ENCODE data around the gene SDSL.

The SDSL gene

DNA sequence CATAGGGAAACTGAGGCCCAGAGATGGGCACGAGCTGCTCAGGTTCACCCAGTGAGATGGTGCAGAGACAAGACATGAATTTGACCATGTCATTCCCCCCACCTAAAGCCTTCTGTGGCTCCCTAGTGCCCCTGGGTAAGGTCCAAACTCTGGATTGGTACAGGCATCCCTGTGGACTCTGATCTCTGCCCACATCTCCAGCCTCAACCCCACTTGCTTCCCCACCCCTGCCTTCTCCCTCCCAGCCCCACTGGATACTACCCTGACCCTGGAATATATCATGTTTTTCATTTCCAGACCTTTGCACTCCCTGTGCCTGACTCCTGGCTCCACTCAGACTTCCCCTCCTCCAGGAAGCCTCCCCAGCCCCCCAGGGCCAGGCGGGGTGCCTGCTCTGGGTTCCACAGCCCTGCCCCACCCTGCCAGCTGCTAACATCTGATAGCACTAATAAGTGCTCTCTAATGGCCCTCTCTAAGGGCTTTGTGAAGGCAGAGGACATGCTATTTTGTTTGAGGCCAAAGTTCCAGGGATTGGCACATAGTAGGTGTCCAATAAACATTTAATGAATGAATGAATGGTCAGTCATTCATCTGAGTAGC lies 1.1 kb upstream of the SDSL start:
- DNase-seq (ENCODE audit: low spot score), result no peak

DNA sequence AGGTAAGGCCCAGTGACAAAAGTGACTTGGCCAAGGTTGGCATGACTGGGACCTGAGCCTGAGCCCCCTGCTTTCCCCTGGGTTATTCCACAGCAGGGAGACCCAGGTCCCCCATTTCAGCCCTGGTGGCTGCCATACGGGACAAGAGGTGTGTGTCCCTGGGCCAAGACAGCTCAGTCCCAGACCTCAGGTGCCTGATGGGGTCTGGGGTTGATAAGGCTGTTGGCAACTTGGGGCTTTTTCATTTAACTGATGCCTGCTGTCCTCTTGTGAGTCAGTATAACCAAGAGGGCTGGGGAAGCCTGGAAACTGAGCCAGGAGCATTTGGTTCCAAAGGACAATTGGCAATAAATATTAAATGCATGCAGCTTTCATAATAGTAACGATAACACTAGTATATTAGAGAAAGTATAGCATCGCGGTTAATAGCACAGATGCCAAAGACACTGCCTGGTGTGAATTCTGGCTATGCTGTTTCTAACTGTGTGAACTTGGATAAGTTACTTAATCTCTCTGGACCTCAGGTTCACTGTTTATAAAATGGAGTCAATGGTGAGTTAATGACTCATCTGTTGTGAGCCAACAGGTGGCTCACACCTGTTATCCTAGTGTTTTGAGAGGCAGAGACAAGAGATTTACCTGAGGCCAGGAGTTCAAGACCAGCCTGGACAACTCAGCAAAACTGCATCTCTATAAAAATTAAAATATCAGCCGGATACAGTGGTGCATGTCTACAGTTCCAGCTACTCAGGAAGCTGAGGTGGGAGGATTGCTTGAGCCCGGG lies 898 bp downstream of the SDSL start:
- no peak for DNase-seq (ENCODE audit: low spot score)

DNA sequence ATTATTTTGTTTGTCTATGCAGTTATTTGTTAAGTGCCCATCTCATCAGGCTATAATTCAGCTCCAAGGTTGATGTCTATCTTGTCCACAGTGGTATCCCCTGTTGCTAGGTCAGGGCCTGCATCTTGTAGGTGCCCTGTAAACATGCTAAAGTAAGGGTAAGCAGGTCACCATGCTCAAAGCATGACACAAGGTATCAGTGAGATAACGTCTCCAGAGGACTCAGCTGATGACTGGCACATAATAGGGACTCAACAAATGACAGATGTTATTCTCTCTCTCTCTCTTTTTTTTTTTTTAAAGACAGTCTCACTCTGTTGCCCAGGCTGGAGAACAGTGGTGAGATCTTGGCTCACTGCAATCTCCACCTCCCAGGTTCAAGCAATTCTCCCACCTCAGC lies 2.3 kb downstream of the SDSL start:
- no peak for DNase-seq (ENCODE audit: low spot score)

DNA sequence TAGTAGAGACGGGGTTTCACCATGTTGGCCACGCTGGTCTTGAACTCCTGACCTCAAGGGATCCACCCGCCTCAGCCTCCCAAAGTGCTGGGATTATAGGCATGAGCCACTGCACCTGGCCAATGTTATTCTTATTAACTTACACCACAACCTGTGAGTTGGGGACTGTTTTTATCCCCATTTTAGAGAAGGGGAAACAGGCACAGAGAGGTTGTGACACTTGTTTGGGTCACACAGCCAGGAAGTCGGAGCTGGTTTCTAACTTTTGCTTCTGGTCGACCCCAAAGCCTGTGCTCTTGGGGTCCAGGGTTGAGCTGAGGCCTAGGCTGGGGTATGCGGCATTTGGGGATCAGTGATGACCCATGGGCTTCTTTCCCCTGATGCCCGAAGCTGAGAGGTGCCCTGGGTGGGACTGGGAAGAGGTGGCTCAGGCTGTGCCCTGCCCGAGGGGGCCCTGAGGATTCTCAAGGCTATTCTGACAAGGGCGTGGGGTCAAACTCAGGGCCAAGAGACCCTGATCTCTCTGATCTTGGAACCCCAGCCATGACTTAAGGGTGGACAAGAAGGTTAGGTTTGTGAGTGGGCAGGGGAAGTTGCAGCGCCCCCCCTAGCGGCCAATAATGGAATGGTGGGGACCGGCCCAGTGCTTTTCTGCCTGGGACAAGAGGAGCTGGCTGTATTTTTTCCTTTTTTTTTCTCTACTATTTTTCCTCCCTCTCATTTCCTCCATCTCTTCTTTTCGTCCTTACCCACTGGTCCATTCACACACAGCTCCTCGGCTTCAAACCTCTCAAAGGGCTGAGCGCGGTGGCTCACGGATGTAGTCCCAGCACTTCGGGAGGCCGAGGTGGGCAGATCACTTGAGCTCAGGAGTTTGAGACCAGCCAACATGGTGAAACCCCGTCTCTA lies 3.0 kb downstream of the SDSL start:
- peak; percentile 77 for DNase-seq (ENCODE audit: low spot score)

DNA sequence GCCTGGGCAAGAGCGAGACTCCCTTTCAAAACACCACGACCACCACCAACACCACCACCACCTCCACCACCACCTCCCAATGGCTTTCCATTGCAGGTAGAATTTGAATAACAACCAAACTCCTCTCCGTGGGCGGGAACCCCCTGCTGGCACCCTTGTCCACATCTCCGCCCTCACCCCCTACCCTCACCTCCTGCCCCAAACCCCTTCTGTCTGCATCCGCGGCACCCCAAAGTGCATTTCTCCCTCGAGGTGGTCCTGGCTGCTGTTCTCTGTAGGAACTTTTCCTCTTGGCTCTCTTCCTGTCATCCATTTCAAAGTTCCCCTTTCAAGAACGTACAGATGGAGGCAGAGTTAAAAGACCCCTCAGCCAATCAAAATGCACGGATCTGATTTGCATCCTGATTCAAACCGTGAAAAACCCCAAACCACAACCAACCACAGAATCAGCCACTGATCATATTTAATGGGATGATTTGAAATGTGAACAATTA lies 3.8 kb downstream of the SDSL start:
- DNase-seq (ENCODE audit: low spot score), result peak; percentile 44

DNA sequence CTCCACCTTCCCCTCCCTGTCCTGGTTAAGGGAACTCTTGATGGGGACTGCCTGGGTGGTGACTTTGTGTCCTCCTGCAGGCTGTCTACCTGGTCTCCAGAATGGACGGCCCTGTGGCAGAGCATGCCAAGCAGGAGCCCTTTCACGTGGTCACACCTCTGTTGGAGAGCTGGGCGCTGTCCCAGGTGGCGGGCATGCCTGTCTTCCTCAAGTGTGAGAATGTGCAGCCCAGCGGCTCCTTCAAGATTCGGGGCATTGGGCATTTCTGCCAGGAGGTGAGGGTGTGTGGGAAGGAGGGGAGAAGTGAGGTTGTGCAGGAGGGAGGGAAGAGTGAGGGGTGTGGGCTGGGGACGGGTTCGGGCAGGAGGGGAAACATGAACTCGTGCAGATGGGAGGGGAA lies 5.7 kb downstream of the SDSL start:
- no peak for DNase-seq (ENCODE audit: low spot score)

DNA sequence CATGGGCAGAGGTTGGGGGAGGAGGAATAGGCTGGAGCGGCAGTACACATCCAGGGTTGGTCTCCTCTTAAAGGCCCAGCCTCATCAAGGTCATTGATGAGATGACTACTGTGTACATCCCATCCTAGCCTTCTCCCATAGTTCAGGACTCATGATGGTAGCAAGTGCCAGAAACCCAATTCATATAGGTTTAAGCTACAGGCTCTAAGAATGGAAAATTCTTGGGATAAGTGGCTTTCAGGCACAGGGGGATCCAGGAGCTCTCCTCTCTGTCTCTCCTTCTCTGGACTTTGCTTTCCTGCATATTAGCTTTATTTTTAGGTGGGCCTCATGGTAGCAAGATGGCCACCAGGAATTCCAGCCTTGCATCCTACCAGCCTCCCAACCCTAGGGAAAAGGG lies 6.3 kb downstream of the SDSL start:
- DNase-seq (ENCODE audit: low spot score), result no peak

DNA sequence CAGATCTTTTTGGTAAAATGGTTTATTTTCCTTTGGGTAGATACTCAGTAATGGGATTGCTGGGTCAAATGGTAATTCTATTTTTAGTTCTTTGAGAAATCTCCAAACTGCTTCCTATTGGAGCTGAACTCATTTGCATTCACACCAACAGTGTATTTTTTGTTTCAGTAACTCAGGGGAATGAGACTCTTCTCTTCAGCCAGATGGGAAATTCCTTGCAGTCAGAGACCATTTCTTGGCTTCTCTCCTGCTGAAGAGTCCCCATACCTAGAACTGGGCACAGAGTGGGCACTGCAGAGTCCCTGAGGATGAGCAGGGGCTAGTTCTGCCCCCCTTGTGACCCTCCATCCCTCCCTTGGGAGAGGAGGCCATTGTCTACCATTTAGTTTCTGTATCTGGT lies 10.8 kb downstream of the SDSL start:
- no peak for DNase-seq (ENCODE audit: low spot score)

DNA sequence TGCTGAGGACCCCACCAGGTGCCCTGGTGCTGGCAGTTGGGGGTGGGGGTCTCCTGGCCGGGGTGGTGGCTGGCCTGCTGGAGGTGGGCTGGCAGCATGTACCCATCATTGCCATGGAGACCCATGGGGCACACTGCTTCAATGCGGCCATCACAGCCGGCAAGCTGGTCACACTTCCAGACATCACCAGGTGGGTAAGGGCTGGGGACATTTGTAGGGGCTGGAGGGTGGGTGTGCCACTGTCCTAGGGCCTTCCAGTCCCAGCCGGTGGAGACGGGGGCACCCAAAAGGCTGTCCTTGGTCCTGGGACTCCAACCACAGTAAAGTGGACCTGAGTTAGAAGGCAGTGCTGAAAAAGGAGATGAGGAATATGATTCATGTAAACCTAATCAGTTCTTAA lies 13.2 kb downstream of the SDSL start:
- DNase-seq (ENCODE audit: low spot score), result no peak

DNA sequence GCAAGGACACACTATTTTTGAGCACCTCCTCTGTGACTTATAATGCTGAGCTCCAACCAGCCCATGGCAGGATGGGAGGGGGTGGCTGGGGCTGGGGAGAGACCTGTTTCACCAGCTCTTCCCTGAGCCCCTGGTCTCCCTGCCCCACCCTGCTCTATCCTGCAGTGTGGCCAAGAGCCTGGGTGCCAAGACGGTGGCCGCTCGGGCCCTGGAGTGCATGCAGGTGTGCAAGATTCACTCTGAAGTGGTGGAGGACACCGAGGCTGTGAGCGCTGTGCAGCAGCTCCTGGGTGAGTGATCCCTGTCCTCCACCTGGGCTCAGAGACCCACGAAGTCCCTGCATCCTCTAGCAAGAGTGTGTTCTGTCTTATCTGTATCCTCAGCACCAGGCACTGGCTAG lies 14.4 kb downstream of the SDSL start:
- no peak for DNase-seq (ENCODE audit: low spot score)

DNA sequence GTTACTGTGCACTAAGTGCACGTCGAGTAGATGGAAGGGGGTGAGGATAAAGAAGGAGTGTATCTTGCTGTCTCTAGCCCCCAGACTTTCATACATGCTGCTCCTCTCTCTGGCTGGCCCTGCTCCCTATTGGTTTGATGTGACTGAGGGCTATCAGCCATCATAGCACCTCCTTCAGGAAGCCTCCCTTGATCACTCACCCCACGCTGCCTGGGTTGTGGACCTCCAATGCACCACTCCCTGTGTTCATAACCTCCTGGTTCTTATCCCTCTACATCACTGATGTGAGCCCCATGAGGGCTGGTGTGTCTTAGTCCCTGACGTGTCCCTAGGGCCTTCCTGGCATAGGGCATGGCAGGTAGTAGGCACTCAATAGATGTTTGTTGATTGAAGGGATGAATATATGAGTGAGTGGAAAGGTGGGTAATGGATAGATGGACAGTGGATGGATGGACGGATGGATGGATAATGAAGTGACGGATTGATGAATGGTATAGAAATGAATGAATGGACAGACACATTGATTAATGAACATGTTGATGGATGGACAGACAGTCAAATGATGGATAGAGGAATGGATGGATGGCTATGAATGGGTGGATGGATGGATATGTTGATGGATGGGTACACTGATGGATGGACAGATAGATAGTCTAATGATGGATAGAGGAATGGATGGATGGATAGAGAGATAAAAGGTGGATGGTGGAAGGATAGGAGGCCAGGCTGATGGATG lies 15.0 kb downstream of the SDSL start:
- DNase-seq (ENCODE audit: low spot score), result no peak

DNA sequence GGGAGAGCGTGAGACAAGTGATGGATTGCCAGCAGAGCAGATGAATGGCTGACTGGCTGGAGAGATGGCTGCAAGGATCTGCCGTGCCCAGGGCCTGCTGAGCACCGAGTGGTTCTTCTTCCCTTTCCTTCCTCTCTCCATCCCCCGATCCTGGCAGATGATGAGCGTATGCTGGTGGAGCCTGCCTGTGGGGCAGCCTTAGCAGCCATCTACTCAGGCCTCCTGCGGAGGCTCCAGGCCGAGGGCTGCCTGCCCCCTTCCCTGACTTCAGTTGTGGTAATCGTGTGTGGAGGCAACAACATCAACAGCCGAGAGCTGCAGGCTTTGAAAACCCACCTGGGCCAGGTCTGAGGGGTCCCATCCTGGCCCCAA lies 15.5 kb downstream of the SDSL start:
- DNase-seq (ENCODE audit: low spot score), result no peak

DNA sequence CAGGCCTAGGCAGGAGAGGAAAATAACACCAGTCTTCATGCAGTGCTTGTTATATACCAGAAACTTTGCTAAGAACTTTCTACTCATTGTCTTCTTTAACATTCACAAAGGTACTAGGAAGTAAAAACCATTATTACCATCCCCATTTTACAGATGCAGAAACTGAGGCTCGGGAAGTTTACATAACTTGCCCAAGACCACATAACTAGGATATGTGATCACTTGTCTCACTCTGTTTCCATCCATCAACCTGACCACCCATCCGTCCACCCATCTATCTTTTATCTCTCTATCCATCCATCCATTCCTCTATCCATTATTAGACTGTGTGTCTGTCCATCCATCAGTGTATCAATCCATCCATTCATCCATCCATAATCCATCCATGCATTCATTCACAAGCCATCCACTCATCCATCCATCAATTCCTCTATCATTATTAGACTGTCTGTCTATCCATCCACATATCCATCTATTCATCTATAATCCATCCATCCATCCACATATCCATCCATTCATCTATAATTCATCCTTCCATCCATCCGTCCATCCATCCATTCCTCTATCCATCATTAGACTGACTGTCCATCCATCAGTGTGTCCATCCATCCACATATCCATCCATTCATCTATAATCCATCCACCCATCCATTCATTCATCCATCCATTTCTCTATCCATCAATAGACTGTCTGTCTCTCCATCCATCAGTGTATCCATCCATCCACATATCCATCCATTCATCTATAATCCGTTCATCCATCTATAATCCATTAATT lies 16.5 kb downstream of the SDSL start:
- DNase-seq (ENCODE audit: low spot score), result no peak

DNA sequence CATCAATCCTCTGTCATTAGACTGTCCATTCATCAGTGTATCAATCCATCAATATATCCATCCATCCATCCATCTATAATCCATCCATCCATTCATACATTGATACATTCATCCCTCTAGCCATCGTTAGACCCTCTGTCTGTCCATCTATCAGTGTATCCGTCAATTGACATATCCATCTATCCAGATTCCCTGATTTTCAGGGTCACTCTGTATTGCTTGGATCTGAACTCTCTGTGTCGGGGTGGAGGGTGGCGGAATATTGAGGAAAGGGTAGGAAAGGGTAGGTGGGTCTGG lies 17.1 kb downstream of the SDSL start:
- no peak for DNase-seq (ENCODE audit: low spot score)

DNA sequence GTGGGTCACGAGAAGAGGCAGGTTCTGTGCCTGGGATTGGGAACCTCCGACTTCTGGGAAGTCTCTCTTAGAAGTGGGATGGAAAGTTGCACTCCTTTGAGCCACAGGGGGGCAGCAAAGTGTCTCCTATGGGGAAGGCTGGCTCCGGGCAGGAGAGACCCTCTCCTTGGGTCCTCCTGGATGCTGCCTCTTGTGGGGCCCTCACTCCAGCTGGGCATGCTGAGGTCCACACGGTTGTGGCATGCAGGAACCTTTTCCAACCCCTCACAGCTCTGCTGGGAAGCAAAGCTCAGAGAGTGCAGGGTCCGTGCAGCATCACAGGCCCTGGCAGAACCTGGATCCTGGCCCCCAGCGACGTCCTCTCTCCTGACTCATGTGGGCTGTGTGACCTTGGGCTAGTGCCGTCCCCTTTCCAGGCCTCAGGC lies 17.4 kb downstream of the SDSL start:
- DNase-seq (ENCODE audit: low spot score), result peak; percentile 90

DNA sequence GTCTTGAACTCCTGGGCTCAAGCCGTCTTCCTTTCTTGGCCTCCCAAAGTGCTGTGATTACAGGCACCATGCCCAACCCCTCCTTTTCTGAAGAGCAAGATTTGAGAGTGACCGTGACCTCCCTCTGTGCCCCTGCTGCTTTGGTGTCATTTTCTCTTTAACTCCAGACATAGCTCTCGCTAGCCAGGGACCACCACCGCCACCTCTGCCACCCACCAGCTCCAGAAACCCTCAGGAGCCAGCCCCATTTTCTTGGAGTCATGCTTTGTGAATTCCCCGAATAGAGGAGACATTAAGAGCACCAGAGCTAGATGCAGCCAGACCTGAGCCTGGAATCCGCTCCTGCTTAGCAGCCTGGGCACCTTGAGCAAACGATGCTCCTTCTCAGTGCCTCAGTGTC lies 18.2 kb downstream of the SDSL start:
- DNase-seq (ENCODE audit: low spot score), result no peak

DNA sequence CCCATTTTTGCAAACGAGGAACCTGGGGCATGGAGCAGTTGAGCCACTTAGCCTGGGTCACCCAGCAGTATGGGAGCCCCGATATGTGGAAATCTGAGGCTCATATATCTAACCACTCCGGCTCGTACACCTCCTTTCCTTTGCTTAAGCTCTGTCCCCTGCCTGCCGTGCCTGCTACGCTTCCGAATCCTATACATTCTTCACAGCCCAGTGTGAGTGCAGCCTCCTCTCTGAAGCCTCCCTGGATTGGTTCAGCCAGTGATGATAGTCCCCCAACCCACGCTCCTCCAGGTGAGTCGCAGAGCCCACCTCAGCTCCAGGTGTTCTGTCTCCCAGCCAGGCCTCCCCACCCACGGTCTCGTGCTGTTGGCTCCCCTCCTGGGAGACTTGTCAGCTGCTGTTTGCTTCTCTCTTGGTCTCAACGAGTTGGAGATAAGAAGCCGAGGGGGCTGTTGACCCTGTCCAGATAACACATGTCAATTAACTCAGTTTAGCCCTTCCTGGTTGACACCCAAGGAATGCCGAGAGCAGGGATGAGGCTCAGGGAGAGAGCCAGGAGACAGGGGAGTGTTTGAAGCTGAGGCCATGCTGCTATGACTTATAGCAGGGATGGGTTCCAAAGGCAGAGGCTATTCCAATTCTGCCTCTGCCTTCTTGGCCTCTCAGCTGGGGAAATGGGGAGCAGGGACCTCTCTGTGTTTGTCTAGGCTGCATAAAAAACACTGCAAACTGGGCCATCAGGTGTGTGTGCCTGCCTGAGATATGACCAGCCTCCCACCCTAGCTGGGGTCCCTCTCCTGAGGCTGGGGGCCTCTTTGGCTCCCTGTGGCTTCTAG lies 19.0 kb downstream of the SDSL start:
- no peak for DNase-seq (ENCODE audit: low spot score)

DNA sequence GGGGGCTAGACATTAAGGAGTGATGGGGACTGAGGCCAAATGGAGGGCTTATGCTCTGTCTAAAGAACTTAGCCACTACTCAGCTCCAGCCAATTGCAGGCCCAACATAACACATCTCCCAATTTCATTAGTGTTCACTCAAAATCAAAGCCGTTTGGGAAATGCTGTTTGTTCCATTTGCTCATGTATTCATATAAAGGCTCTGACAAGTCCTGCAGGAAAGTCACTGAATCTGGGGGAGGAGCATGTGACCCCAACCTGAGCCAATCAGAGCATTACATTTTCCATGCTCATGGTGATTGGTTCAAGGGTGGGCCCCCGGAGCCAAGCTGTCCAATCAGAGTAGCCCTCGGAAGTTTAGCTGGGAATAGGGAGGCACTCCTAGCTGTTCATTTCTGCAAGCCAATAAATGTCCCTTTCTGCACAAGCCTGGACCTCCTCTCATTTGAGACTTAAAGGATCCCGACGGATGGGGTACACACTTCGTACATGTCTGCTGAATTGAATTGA lies 20.9 kb downstream of the SDSL start:
- no peak for DNase-seq (ENCODE audit: low spot score)

DNA sequence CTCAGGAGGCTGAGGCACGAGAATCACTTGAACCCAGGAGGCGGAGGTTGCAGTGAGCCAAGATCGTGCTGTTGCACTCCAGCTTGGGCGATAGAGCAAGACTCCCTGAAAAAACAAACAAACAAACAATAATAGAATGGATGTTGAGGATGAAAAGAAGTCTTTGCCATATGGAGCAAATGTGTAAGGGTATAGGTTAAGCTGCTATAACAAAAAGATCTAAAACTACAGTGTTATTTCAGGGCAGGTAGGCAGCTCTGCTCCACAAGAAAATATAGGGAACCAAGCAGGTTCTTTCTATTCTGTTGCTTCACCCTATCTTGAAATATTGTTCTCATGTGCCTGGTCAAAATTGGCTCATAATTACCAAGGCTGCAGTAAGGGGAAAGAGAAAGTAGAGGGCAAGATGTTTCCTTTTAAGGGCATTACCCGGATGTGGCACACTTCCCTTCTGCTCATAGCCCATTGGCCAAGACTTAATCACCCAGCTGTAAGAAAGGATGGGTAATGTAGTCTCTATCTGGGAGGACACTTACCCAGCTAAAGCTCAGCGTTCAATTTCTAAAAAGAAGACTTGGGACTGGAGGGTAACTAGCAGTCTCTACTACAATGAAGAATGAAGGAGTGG lies 23.5 kb downstream of the SDSL start:
- DNase-seq (ENCODE audit: low spot score), result no peak

DNA sequence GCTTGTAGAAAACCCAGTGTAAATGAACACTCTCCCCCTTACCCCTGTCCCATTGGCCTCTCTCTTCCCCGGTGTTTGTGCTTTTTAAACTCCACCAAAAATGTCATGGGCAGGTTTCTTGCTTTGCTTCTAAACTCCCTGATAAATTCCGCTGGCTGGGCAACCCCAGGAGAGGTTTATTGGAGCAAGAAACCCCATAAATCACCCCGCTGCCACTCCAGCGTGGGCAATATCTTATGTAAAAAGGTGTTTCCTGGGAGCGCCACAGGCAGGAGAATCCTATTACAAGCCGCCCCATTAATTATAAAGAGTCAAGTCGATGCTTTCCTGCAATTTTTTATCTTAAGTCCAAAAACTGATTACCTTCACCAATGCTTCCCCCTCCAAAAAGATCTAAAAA lies 26.7 kb downstream of the SDSL start:
- no peak for DNase-seq (ENCODE audit: low spot score)
